Gastroesophageal sphincter (tissue), 3 donors: Measurements from ENCODE around the gene NUDT14.

Source experiments
- EP300 ChIP-seq: sonication (generic); formaldehyde crosslinking; IDR thresholded peaks from one replicate; pipeline ENCODE4 v1.6.1; 2017; ENCODE audit warnings: antibody characterized with exemption, mild to moderate bottlenecking
- POLR2A ChIP-seq, 2 donors: fragments of 450-650 bp; IDR thresholded peaks; one replicate each; pipeline ENCODE4 v1.6.1; 2017; ENCODE audit warnings: antibody characterized with exemption in 2 of 2, mild to moderate bottlenecking in 2 of 2, moderate library complexity in 1 of 2
- POLR2AphosphoS5 ChIP-seq: sonication (generic); formaldehyde crosslinking; IDR thresholded peaks from one replicate; pipeline ENCODE4 v1.6.1; 2017; ENCODE audit warnings: antibody characterized with exemption
- TF ChIP-seq, protein P1 (sequence below), 4 experiments: fragments of 200-600 bp in 2 of 4; fragments of 450-650 bp in 2 of 4; sonication (generic) in 1 of 4; IDR thresholded peaks; one replicate each; pipeline ENCODE4 v1.5.1; 2017 to 2019; ENCODE audit warnings: antibody characterized with exemption in 4 of 4, mild to moderate bottlenecking in 2 of 4, moderate library complexity in 2 of 4

DNA sequence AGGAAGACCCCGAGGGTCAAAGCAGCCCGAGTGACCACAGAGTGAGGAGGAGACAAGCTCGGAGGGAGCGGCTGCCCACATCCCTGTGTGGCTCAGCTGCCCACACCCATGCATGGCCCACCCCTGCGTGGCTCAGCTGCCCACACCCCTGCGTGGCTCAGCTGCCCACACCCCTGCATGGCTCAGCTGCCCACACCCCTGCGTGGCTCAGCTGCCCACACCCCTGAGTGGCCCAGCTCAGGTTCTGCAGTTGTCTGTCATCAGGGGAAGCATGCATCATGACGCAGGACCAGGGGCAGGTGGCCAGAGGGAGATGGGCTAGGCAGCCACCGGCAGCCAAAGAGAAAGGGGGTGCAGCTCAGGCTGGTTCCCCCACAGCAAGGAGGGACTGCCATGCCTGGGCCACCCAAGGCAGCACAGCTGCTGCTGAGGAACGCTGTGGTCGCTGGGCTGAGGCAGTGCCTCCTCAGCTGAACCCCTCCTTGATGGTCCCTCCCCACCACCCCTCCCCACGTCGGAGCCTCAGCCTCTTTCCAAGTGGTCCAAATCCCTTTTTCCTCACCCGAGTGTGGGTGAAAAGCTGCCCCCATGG, 33.3 kb upstream of the NUDT14 start:
- TF ChIP-seq POLR2AphosphoS5: no peak
- TF ChIP-seq, protein P1, sequence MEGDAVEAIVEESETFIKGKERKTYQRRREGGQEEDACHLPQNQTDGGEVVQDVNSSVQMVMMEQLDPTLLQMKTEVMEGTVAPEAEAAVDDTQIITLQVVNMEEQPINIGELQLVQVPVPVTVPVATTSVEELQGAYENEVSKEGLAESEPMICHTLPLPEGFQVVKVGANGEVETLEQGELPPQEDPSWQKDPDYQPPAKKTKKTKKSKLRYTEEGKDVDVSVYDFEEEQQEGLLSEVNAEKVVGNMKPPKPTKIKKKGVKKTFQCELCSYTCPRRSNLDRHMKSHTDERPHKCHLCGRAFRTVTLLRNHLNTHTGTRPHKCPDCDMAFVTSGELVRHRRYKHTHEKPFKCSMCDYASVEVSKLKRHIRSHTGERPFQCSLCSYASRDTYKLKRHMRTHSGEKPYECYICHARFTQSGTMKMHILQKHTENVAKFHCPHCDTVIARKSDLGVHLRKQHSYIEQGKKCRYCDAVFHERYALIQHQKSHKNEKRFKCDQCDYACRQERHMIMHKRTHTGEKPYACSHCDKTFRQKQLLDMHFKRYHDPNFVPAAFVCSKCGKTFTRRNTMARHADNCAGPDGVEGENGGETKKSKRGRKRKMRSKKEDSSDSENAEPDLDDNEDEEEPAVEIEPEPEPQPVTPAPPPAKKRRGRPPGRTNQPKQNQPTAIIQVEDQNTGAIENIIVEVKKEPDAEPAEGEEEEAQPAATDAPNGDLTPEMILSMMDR (IDR thresholded peaks at IDR 0.05): no peak
- no peak for TF ChIP-seq POLR2A (IDR thresholded peaks at IDR 0.05)
- no peak for TF ChIP-seq EP300
